GM12891 (cell line): ENCODE measurements around the gene OSER1.

Experiments
- PAX5 ChIP-seq: IDR thresholded peaks from 2 replicates; pipeline ENCODE4 v1.6.1; 2011; ENCODE audit warnings: low read length, moderate library complexity, mild to moderate bottlenecking; ENCODE audit not compliant: insufficient read depth, severe bottlenecking
- POLR2A ChIP-seq: IDR thresholded peaks from 2 replicates; pipeline ENCODE4 v1.6.1; 2011; ENCODE audit warnings: low read depth, low read length, control low read depth
- POLR2AphosphoS5 ChIP-seq: IDR thresholded peaks from 2 replicates; pipeline ENCODE4 v1.6.1; 2011; ENCODE audit warnings: low read depth, low read length, control low read depth
- POU2F2 ChIP-seq: IDR thresholded peaks from 2 replicates; pipeline ENCODE4 v1.6.1; 2011; ENCODE audit warnings: low read depth, mild to moderate bottlenecking, control low read depth, low read length, moderate library complexity
- TAF1 ChIP-seq: IDR thresholded peaks from 2 replicates; pipeline ENCODE4 v1.6.1; 2011; ENCODE audit warnings: low read depth, low read length, control low read depth

- TF ChIP-seq POLR2A, result no peak
- TF ChIP-seq POLR2AphosphoS5, result no peak
- TF ChIP-seq TAF1, result no peak
- no peak for TF ChIP-seq PAX5
- TF ChIP-seq POU2F2, result no peak
Measured at GRCh38 chr20:44253528-44253927, 43.0 kb upstream of the OSER1 start.
